Measurements from ENCODE around the gene LACRT. TPM values are rescaled to one million over a fixed set of nuclear protein-coding genes. Genes with fewer than 3 reads are reported as not detected.

Gene LACRT
- total RNA-seq, 1 donor from 2014 or later: not detected

- no peak for DNase-seq (ENCODE audit: low spot score)
Observed at GRCh38 chr12:54602661-54603060, 32.0 kb downstream of the LACRT start.

GRCh38 chr12:54601841-54602240 lies 32.9 kb downstream of the LACRT start:
- DNase-seq (ENCODE audit: low spot score): no peak

- DNase-seq (ENCODE audit: low spot score): no peak
Observed at GRCh38 chr12:54598970-54599369, 35.7 kb downstream of the LACRT start.

GRCh38 chr12:54596526-54596946 lies 38.2 kb downstream of the LACRT start:
- DNase-seq (ENCODE audit: low spot score): peak; percentile 68

- no peak for DNase-seq (ENCODE audit: low spot score)
Observed at GRCh38 chr12:54595471-54595870, 39.2 kb downstream of the LACRT start.

GRCh38 chr12:54593725-54594124 lies 41.0 kb downstream of the LACRT start:
- DNase-seq (ENCODE audit: low spot score): no peak

- no peak for DNase-seq (ENCODE audit: low spot score)
Observed at GRCh38 chr12:54593135-54593534, 41.6 kb downstream of the LACRT start.

- no peak for DNase-seq (ENCODE audit: low spot score)
Observed at GRCh38 chr12:54592316-54592715, 42.4 kb downstream of the LACRT start.

- no peak for DNase-seq (ENCODE audit: low spot score)
Observed at GRCh38 chr12:54590978-54591591, 43.6 kb downstream of the LACRT start.

GRCh38 chr12:54589964-54590363 lies 44.7 kb downstream of the LACRT start:
- DNase-seq (ENCODE audit: low spot score): no peak

GRCh38 chr12:54588890-54589267 lies 45.8 kb downstream of the LACRT start:
- no peak for DNase-seq (ENCODE audit: low spot score)

GRCh38 chr12:54588110-54588889 lies 46.4 kb downstream of the LACRT start, which contains the start of gene PPP1R1A:
Gene PPP1R1A (minus strand): TSS chr12:54588659. CDS start chr12:54588488, 171 bp downstream.
- DNase-seq (ENCODE audit: low spot score): no peak

GRCh38 chr12:54587315-54587873 lies 47.3 kb downstream of the LACRT start:
- DNase-seq (ENCODE audit: low spot score): no peak

- no peak for DNase-seq (ENCODE audit: low spot score)
Observed at GRCh38 chr12:54586620-54587019, 48.1 kb downstream of the LACRT start.

GRCh38 chr12:54585243-54585642 lies 49.5 kb downstream of the LACRT start:
- DNase-seq (ENCODE audit: low spot score): no peak

- no peak for DNase-seq (ENCODE audit: low spot score)
Observed at GRCh38 chr12:54584128-54584527, 50.6 kb downstream of the LACRT start.

- DNase-seq (ENCODE audit: low spot score): no peak
Observed at GRCh38 chr12:54583726-54584125, 51.0 kb downstream of the LACRT start.

GRCh38 chr12:54581412-54581811 lies 53.3 kb downstream of the LACRT start:
- DNase-seq (ENCODE audit: low spot score): no peak

Other genes starting within 250 kb of the LACRT start
- gene ITGA5, start 215.6 kb downstream of the LACRT start, total RNA-seq: 39.3 TPM
- 0.40 TPM for gene GTSF1, start 161.3 kb downstream of the LACRT start, total RNA-seq
- 21.3 TPM for gene NCKAP1L, start 137.1 kb downstream of the LACRT start, total RNA-seq
- gene PDE1B, start 85.3 kb downstream of the LACRT start, total RNA-seq: 3.2 TPM
- 17.2 TPM for gene PPP1R1A, start 46.2 kb downstream of the LACRT start, total RNA-seq
- not detected for gene DCD, start 13.5 kb upstream of the LACRT start, total RNA-seq
- gene MUCL1, start 219.6 kb upstream of the LACRT start, total RNA-seq: not detected